OCI-M2 (cell line): ENCODE results near the gene SLC2A9.

Experiments
- DNase-seq: peaks from one replicate; lab custom pipeline; 2025; ENCODE audit not compliant: unreplicated experiment; lab: John Stamatoyannopoulos, UW

Gene SLC2A9

DNA sequence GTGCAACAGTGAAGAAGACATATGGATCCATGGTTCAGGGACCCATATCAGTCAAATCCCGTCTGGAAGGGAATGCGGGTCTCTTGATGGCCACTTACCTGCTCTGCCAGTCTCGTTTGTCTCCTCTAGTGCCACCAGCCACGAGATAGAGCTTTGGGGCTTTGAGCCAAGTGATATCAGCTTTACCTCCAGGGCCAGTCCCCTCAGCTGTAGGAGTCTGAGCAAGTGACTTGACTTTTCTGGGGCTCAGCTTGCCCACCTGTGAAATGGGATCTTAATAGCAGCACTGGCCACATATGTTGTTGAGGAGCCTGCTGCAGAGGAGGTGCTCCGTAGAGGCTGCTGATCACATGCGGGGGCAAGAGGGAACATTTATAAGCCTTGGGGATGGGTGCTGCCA is 1.2 kb downstream of the SLC2A9 start:
- DNase-seq: no peak

DNA sequence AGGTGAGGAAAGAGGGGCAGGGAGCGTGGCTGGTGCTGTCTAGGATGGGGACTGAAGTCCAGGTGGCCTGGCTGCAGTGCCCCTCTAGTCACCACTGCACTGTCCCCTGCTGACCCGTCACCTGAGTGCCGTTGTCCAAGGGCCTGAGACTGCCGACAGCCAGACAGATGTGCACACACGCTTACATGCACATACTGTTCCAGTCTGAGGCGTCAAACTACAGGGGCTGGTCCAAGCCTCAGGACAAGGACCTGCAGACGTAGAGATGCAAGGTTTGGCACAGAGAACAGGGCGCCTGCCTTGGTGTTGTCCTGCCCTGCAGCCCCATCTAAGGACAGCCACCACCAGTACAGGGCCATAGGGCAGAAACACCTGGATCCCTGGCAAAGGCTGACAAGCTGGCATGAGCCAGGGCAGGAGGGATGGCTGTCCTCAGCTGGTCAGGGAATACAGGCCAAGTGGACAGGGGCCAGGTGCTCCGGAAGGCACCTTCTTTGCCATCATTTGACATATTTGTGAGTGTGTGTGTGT is 1.7 kb downstream of the SLC2A9 start:
- DNase-seq: no peak

GRCh38 chr4:10018818-10019461 is 2.4 kb downstream of the SLC2A9 start:
- DNase-seq: no peak

DNA sequence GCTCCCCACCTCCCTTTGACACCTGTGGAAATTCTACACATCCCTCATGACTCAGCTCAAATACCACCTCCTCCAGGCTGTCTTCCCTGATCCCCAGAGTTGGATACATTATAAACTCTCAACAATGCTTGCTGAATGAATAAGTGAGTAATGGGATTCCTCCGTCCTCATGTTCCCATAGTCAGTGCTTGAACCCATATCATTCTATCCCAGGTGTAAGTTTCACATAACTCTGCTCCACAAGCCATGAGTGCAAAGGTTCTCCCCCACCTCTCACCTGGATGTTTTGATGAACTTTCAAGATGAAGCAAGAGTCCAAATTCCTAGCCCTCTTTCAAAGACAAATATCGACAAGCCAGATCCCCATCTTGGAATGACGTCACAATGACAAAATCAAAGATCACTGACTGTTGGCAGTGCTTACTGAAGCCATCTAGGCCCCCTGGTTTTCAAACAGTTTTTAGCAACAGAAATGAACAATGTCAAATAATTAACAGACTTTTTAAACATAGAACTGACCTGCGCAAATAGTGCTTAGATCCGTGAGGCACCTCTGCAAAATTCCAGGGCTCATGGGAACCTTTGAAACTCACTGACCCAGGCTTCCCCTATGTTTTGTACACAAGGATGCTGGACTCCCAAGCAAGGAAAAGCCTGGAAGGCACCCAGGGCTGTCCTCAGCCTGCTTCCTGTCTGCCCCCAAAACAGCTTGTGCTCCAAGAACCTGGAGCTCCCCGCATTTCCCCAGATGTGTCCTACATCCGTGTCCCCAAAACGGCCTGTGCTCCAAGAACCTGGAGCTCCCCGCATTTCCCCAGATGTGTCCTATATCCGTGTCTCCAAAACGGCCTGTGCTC is 4.0 kb downstream of the SLC2A9 start:
- DNase-seq: no peak

DNA sequence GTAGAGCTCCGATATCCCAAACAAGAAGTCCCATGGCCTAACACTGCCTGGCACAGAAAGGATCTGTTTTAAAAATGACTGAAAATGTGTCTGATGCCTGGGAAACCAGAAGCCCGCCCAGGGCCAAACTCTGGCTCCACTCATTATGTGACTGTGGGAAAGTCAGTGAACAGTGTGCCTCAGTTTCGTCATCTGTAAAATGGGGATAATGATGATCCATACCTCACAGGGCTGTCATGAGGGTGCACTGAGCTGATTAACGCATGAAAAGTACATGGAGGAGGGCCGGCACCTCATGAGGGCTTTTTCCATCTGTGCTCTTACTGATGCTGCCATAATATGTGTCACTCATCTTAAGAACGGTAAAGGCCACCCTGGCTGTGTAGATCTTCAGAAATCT is 5.1 kb downstream of the SLC2A9 start:
- DNase-seq: no peak

- no peak for DNase-seq
Measured at GRCh38 chr4:10015140-10015753, 6.0 kb downstream of the SLC2A9 start.

DNA sequence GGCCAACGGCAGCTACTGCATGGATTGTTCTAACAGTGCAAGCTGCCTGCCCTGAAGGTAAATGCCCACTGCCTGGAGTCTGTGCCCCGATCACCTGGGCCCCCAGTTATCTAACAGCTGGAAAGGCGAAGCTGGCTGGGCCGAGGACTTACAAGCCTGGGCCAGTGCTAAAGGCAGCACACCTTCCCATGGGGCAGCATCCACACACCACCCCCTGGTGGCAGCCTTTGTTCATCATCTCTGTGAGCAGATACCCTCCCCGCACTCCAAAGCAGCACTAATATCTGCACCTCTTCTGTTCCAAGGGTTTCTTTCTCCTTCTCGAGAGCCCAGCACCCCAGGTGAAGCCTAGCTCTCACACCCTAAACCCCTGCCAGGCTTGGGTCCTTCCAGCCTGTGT is 7.6 kb downstream of the SLC2A9 start:
- no peak for DNase-seq

- no peak for DNase-seq
Measured at GRCh38 chr4:10011885-10012284, 9.4 kb downstream of the SLC2A9 start.

DNA sequence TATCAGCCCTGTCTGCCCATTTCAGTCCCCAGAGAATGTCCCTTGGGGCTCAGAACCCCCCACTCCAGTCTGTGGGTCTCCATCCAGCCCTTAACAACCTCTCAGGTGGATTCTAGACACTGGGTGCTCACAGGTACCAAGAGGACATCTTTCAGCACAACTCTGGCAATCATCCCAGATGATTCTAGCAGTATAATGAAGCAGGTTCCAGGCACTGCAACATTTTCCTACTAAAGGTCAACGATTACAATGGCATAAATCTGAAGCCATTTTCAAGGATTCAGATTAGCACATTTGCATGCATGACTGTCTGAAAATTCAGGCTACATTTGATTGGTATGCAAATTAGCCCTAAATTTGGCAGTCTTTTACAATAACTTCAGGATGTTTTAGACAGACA is 10.0 kb downstream of the SLC2A9 start:
- DNase-seq: no peak

GRCh38 chr4:10009861-10010500 is 11.3 kb downstream of the SLC2A9 start:
- DNase-seq: no peak

GRCh38 chr4:10008609-10009005 is 12.7 kb downstream of the SLC2A9 start:
- no peak for DNase-seq

- DNase-seq: no peak
Measured at GRCh38 chr4:10007793-10008608, 13.3 kb downstream of the SLC2A9 start.

GRCh38 chr4:10007436-10007740 is 13.9 kb downstream of the SLC2A9 start:
- DNase-seq: no peak

DNA sequence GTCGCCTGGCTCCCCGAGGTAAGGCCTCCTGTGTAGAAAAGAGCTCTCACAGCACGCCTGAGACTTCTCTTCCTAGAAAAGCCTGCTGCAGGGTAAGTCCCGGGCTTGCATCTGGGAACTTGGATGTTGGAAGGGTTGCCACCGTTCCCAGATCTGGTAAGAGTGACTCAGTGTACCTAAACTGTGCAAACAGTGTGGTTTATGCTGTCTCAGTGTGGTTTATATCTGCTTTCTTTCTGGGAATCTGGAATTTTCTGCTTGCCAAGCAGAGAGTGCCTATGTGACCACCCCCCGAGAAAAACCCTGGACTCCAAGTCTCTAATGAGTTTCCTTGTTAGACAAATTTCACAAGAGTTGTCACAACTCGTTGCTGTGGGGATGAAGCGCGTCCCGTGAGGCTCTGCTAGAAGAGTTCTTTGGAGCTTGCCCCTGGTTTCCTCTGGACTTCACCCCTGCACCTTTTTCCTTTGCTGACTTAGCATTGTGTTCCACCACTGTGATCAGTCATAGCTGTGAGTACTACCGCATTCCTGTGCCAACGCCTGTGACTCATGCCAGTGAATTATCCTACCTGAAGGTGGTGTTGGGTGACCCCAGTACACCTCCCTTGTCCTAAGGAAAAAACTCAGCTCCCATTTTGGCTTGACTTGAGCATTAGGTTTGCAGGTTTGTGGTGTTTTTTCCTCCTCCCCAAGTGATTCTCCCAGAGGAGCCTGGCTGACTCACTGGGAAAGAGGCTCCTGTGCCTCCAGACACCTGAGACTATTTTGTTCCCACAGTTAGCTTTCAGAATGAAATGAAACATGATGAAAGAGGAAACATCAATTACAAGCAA is 14.5 kb downstream of the SLC2A9 start:
- no peak for DNase-seq

GRCh38 chr4:10006231-10006600 is 15.1 kb downstream of the SLC2A9 start:
- DNase-seq: no peak

DNA sequence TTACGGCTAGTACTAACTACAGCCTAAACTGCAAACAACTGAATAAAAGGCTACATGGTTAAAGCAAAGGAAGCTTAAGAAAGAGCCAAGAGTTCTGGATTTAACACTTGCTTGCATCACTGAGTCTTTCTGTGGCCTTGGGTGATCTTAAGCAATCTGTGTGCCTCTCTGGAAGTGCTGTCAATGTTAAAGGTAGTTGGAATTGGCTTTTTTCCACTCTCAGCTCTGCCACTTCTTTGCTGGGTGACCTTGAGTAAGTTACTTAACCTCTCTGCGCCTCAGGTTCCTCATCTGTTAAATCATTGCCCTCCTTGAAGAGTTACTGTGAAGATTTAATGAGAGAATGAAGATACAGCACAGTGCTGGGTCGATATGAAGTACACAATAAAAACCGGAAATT is 15.7 kb downstream of the SLC2A9 start:
- no peak for DNase-seq

DNA sequence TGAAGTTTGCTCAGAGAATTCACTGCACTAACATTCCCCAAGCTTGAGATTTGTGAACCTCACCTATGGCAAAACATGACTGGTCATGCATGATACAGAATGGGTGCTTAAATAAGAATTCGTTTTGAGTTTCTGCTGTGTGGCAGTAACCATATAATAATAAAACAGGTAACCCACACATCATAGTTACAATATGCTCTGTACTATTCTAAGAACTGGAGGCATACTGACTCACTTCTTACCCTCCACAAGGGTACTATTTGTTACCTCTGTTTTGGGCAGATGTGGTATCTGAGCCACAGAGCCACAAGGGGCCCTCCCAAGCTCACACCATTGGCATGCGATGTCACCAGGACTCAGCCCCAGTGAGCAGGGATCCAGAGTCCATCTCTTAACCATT is 17.6 kb downstream of the SLC2A9 start:
- DNase-seq: no peak

- DNase-seq: no peak
Measured at GRCh38 chr4:10002278-10002677, 19.0 kb downstream of the SLC2A9 start.

DNA sequence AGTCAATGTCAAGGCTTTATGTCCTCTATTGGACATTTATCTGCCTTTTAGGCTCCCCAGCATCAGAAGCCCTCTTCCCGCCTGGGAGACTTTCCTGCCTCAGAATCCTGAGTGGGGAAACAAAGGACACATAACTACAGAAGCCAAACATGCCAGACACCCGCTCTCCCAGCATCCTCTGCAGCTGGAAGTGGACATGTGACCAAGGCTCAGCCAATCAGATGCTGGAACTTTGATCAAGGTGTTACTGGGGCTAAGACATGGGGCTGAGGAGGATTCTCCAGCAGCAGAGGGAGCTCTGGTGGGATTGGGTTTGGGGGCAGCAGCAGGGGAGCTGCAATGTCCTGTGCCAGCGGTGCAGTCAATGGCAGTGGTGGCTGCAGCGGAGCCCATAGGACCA is 19.5 kb downstream of the SLC2A9 start:
- DNase-seq: no peak

DNA sequence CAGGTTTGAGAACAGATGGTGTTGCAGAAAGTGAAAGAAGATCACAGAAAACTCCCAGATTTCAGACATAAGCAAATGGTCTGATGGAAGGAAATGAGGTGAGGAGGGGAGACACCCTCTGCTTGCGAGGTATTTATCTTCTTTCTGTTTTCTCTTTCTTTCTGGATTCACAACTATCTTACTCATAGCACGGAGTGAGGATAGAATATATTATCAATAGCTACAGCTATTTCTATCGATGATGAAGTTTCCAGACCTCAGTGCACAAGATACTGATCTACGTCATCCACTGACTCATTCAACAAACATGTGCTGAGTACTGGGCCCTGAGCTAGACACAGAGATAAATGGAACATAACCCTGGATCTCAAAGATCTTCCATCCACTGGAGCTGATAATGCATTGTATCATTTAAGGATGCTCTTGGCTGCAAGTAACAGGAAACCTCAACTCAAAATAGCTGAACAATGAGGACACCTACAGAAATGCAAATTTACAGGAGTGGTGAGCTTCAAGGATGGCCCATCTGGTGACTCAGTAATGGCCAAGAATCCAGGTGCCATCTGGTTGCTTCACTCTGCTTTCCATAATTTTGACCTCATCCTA is 21.2 kb downstream of the SLC2A9 start:
- DNase-seq: no peak
